DMS53 (cell line): ENCODE data around the gene HSP90AB1.

ENCODE experiments used
- DNase-seq: peaks from one replicate; lab custom pipeline; 2025; lab: John Stamatoyannopoulos, UW

Gene HSP90AB1

GRCh38 chr6:44255105-44255808 lies 8.4 kb downstream of the HSP90AB1 start:
- DNase-seq: peak; percentile 73

GRCh38 chr6:44255871-44256774 lies 9.2 kb downstream of the HSP90AB1 start:
- peak; percentile 74 for DNase-seq

- no peak for DNase-seq
Observed at GRCh38 chr6:44256775-44257024, 9.8 kb downstream of the HSP90AB1 start.

- peak; percentile 88 for DNase-seq
Observed at GRCh38 chr6:44257025-44257752, 10.3 kb downstream of the HSP90AB1 start, which contains the start of gene SLC35B2. Gene SLC35B2, minus strand, starts transcription at chr6:44257528. Its CDS starts 118 bp downstream, at chr6:44257410.

- no peak for DNase-seq
Observed at GRCh38 chr6:44257753-44258324, 10.9 kb downstream of the HSP90AB1 start.

DNA sequence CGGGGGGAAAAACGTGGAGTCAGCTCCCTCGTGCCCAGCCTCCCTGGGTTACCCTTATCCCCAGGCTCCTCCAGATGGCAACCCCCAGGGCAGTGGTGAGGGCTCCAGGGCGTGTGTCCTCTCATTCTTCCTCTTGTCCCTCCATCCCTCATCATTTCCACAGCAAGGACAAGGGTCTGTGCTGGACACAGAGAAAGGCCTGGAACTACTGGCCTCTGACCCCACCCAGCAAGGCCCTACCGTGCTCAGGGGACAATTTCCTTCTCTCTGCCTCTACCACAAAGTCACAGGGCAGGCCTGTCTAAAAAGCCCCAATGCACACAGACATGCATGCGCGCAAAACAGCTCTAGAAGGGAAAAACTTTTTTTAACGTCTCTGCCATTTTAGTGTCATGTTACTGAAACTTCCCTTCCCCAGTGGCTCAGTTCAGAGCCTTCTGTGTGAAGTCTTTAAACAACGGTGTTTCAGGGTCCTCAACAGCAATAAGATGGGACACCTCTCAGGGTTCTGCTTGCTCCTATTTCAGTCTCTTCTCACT lies 11.5 kb downstream of the HSP90AB1 start:
- no peak for DNase-seq

DNA sequence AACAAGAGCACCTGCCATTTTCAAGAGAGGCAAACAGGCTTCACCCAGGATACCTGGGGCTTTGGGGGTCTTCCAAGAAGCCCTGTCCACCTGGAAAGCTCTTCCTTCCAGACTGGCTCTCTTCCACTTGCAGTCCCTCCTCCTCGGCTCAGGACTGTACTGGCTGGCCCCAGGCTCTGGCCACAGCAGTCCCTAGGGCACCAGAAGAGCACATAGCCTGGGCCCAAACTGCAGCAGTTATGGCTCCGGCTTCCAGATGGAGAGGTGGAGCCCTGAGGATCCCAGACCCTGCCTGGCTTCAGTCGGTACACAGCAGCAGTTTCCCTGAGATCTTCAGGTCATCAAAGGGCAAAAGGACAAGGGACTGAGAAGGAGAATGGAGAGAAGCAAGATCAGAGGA lies 12.0 kb downstream of the HSP90AB1 start:
- DNase-seq: no peak

DNA sequence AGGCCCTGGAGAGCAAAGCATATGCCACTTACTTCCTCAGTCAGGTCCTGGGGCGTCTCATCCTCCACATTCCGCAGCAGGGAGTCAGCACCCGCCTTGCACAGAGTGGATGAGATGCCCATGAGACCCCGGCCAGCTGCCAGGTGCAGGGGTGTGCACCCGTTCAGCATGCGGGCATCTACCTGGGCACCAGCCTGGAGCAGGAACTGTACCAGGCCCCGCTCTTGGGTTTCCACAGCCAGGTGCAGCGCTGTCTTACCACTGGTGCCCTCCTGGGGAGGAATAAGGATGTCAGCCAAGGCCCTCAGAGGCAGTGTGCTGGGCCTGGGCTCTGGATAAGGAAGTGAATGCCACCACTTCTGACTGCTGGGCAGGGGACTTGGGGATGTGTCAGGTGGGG lies 13.1 kb downstream of the HSP90AB1 start:
- DNase-seq: no peak

DNA sequence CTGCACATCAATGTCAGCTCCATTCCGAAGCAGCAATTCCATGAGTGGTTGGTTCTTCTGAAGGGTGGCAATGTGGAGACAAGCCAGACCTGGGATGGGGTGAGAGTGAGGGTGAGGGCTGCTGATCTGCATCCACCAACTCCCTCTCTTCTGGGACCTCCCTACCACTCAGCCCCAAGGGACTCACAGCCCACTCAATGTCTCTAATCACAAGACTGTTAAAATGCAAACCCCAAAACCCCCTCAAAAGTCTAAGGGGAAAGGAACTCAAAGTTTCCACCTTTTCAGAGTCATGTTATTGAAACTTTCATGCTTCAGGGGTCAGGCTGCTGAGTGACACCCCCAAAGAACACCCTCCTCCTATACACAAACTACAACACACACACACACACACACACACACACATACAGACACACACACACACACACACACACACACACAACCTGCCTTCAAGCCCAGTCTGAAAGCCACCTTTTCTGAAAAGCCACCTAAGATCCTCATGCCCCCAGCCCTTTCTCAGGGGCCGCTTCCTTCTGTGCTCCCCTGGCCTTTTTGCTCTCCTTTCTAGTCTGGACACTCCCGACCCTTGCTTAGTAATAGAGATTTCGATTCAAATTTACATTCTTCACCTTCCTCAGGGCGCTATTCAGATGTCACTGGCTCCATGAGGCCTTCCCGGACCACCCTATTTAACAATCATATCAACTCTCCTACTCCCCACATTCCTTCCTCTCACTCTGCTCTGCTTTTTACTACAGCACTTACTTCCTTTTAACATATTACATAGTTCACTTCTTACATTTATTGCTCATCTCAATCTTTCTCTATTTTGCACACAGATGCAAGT lies 13.8 kb downstream of the HSP90AB1 start:
- DNase-seq: no peak

DNA sequence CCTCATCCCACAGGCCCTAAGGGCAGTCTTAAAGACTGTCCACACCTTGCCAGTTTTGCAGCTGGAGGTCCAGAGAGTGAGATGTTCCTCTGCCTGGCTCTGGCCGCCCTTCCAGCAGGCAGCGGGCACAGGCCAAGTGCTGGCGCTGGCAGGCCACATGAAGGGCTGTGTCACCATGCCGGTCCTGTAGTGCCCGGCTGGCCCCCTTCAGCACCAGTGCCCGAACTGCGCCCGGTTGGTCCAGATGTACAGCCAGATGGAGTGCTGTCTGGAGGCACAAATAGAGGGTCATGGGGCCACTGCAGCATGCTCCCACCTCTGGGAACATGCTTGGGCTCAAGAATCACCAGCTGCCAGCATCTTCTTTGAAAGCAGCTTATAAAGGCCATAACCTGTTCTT lies 14.7 kb downstream of the HSP90AB1 start:
- DNase-seq: no peak

DNA sequence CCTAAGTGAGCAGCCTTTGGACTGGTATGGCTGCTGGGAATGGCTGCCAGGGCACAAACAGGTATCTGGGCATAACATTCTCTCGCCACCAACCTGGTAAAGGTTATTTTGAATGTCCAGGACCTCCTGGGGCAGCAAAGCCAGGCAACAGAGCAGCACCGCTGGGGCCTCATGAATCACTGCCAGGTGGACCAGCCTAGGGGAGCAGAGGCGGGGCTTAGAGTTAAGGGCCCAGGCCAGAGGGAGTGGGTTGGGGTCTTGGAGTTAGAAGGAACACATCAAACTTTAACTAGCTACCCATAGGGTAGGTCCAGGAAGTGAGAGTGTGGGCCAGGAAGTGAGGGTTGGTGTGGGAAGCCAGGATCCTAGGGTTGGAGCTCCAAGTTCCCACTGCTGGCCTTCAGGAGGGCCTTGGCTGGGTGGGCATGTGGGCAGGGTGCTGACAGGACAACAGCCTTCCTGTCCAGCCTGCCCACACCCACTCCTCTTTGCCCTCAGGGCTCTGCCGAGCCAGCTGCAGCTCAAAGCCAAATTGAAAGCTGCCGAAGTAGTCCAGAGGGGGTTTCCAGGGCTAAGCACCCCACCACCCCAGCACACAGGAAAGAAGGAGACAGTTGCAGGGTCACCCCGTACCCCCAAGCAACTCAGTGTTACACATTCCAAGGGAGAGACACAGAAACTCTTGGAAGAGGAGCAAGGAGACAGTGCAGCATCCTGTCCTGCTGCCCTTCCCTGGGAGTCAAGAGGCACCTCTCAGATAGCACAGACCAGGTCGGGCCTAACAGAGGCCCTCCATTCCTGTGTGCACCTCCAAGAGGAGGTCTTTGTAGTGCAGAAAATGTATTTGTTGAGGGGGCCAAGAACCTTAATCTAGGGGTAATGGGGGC lies 15.8 kb downstream of the HSP90AB1 start:
- DNase-seq: no peak

DNA sequence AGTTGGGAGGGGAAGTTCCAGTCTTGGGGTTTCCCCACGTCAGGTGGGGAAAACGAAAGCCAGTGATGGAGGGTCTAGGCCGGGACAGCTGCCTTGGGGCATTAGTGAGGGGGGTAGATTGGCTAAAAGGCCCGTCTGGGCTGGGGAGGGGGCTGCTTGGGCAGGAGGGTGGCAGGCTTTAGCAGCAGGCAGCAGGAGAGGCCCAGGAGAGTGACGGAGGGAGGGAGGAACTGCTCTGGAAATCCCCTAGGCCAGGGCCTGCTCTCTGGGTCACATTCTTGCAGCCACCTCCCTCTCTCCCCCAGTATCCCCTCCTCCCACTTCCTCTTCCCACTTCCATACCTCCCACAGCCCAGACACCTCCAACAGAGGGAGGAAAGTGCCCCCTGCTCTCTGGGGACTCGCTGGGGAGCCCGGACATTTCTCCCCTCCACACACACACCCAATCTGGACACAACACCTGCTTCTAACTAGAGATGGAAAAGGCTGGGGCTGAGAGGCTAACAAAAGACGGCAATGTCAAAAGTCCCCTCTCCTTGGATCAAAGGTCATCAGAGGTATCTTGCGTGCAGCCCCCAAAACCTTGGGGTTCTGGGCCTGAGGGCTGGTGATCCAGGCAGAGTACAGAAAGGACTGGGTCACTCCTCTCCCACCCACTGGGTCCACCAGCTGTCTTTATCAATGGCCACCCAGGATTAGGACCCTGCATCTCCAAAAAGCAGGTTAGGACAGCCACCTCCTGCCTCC lies 16.6 kb downstream of the HSP90AB1 start:
- DNase-seq: no peak

- no peak for DNase-seq
Observed at GRCh38 chr6:44264154-44265006, 17.5 kb downstream of the HSP90AB1 start.

DNA sequence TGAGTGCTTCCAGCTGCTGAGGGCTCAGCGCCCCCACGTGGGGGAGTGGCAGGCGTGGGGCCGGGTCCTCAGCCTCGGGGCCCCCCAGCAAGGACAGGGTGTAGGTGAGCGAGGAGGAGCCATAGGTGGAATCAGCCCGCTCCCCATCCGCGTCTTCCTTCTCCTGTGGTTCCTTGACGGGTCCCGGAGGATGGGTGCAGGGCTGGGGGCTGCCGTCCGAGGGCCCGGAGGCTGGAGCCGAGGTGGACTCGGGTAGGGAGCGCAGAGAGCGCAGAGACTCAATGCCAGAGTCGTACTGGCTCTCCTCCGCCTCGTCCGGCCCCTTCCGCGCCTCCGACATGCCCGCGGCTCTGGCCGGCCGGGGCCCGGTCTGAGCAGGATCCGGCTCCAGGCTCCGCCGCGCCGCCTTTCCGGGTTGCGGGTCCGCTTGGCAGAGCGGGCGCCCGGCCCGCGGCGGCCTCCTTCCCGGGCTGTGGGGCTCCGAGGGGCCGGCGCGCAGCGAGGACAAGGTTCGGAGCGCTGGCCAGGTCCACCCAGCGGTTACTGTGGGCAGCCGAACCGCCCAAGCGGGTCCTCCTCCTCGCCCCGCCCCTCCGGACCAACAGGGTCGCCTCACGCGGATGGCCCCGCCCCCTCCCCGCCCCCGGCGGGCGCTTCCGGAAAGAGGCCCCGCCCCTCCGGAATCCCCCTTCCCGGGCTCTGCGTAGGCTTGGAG lies 18.3 kb downstream of the HSP90AB1 start, which contains the start of gene NFKBIE:
Gene NFKBIE (minus strand): TSS at position 545 of the 715 bp plus-strand sequence. CDS start 205 bp downstream, at position 340.
- peak; percentile 95 for DNase-seq

DNA sequence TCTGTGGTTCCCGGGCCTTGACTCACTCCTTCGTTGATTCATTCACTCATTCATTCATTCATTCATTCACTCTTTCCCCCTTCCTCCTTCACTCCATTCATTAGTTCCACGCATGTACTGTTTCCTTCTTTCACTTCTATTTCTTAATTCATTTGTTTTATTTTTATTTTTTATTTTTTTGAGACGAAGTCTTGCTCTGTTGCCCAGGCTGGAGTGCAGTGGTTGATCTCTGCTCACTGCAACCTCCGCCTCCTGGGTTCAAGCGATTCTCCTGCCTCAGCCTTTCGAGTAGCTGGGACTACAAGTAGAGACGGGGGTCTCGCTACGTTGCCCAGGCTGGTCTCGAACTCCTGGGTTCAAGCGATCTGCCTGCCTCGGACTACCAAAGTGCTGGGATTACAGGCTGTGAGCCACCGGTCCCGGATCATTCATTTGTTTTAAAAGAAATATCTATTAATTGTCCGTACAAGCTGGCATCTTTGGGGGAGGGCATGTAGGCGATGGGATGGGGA lies 18.9 kb downstream of the HSP90AB1 start:
- DNase-seq: no peak

DNA sequence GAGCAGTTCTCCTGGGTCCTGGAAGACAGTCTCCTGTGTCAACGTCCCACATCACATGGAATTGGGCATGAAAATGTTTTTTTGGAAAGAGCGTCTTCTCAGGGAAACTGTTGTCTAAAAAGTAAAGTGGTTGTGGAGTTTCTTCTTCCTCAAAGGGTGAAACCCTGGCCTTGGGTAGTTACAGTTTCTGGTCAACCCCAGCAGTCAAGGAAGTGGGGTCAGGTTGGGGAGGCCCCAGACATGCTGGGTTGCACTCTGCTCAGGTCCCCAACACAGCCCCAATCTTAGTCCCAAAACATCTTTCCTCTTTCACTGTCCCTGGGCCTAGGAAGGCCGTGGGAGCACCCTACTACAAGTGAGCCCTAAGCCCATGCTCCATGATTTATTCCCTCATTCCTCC lies 19.4 kb downstream of the HSP90AB1 start:
- no peak for DNase-seq

GRCh38 chr6:44267252-44267651 lies 20.4 kb downstream of the HSP90AB1 start:
- DNase-seq: no peak
